GM21737 (cell line): ENCODE data around the gene CDK1.
A peak's percentile ranks its signal among the peaks of the same experiment; 100 is the strongest.

Experiments used
- ATAC-seq: cut with Tn5 transposase; IDR thresholded peaks from one replicate; pipeline ENCODE4 v1.9.1; 2021; ENCODE audit warnings: mild to moderate bottlenecking, moderate library complexity; ENCODE audit not compliant: unreplicated experiment

The CDK1 gene

DNA sequence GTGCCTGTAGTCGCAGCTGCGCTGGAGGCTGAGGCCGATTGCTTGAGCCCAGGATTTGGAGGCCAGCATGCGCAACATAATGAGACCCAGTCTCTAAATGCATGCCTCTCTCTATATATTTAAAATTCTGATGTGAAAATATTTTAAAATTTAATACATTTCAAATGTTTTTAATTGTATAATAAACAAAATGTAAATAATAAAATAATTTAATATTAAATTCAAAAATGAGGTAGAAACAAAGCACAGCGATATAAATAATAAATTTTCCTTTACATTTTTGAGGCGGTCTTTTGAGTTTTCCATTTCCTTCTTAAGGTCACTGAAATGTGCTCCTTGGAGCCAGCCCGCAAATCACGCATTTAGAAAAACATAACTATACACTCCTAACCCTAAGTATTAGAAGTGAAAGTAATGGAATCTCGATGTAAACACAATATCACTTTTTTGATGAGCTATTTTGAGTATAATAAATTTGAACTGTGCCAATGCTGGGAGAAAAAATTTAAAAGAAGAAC lies 523 bp upstream of the CDK1 start:
- peak; percentile 11 for ATAC-seq

DNA sequence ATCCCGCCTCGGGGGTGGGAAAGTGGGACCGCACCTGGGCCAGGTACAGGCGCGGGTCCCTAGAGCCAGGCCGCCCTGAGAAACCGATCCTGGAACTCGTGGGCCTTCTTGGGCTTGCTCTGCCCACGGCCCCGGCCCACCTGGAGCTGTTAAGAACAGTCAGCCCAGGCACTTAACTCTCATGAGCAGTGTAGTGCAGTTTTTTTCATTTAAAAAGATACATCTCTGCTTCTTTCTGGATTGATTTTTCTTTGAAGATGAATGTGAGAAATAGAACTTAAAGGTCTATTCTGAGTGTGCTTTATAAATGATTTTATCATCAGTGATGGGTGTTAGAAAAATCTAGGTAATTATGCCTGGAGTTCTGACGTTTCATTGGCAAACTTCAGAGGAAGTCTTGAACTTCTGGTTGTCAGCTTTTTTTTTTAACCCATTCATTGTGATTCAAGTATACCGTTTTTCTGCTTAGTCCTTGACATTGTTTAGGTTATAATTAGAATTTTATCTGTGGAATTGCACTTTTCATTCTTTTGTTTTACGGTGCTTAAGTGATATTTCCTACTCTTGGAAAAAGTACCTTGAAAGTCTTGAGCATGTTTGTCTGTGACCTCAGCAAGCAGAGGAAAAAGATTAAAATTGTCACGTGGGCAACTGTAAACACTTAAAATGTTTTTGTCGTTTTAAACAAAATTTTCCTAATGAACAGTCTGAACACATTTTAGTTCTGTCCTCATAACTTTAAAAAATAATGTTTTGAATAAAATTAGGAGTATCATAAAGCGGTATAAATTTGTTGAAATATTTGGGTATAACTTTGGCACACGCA lies 906 bp downstream of the CDK1 start:
- no peak for ATAC-seq

DNA sequence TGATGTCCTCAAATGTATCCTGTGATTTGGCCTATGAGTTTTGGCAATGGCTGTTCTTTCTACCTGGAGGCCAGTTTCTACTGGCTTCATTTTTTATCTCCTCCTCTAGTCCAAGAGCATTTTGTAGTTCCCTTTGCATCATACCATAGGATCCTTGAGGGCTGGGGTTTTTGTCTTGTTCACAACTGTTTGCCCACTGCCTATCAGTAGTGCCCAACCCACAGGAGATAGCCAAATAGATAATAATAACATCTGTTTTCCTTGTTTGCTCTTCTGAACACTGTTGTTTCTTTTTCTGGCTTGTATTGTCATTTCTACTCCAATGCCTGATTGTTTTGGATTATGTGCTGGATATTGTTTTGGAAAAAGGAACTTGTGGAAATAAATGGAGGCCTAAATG lies 3.4 kb downstream of the CDK1 start:
- ATAC-seq: no peak

DNA sequence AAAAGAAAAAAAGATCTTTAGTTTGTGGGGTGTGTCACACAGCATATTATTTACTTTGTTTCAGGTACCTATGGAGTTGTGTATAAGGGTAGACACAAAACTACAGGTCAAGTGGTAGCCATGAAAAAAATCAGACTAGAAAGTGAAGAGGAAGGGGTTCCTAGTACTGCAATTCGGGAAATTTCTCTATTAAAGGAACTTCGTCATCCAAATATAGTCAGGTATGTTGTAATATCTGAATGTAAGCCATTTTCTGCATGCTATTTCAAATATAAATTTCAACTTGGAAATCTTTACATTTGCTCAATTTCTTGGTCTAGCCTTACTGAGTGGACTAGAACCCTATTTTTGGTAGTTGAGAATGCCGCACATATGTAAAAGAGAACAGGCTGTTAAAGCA lies 6.4 kb downstream of the CDK1 start:
- ATAC-seq: no peak

DNA sequence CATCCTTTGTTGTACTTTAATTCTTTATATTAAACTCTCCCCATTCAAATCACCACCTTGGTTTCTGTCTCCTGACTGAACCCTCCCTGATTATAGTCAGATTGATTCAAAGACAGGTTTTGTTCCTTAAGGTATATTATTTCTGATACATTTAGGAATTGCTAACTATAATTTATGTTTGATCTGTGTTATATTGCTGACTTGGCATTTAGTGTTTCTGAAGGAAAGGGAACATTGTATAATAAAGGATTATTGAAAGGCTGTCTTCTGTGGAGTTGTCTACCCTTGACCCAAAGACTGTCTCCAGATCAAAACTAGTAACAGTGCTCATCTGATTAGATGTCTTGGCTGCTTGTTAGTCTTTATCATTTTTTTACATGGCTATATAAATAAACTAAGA lies 10.3 kb downstream of the CDK1 start:
- ATAC-seq: no peak

DNA sequence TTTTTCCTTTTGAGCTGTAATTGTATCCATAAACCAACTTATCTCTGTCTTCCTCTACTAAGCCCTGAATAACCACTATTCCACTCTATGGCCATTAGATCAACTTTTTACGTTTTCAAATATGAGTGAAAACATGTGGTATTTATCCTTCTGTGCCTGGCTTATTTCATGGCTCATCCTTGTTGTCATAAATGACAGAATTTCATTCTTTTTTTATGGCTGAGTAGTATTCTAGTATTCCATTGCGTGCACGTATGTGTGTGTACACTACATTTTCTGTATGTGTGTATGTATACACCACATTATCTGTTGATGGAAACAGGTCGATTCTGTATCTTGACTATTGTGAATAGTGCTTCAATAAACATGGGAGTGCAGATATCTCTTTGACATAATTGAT lies 11.1 kb downstream of the CDK1 start:
- ATAC-seq: no peak

DNA sequence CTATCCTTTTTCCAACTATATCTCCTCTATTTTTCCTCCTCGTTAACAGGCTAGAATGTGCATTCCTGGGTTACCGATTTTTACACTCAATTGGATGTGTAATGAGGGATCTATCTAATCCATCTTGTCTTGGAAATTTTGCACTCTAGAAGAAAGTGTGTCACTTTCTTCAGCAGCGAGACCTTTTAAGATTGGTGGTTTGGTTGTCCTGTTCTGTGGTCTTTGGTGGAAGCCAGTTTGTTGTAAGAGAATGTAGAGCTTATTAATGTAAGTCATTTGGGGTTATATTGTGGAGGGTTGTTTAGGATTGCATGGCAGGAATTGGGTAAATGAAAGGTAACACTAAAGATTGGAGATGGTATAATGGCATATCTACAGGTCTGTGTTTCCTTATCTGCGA lies 16.7 kb downstream of the CDK1 start:
- no peak for ATAC-seq

DNA sequence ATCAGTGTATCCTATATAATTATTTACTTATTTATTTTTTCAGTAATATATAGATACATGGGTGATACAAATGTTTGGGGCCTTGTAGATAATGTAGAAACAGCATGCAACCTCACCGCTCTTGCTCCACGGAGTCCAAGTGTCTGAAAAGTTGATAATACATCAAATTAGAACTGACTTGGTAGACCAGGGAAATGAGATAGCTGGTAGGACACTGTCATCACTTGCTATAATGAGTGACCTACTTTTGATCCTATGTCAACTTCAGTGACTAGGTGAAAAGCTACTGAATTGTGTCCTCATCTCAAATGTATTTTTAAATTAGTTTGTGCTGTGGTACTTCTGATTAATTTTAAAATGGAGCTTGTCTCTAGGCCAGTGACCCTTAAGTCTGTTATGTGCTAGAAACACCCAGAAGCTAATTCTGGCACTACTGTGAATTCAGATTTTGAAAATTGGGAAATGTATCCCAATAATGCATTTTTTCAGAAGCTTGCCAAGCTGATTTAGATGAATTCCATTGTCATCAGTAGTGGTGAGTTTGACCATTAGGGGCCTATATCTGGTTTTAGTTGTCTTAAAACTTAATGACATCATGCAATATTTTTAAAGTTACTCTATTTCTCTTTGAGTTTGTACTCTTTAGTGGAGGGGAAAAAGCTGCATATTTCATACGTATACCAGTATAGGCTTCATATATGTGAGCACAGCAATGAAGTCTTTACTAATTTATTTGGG lies 17.4 kb downstream of the CDK1 start:
- no peak for ATAC-seq

DNA sequence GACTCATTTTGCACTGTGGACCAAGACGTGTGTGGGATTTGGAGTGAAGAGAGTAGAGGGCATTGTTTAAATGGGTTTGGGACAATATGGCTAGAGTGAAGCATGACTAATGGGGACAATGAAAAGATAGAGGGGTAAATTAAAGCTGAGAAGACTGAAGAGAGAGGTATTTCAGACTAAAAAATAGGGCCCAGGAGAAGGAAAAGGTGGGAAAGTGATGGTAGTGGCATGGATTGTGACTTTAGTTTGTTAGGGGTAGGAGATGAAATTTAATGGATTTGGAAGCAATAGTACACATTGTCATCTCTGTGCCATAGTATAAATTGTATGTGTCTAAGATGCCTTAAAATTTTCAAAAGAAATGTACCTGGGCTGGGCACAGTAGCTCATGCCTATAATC lies 18.2 kb downstream of the CDK1 start:
- no peak for ATAC-seq

DNA sequence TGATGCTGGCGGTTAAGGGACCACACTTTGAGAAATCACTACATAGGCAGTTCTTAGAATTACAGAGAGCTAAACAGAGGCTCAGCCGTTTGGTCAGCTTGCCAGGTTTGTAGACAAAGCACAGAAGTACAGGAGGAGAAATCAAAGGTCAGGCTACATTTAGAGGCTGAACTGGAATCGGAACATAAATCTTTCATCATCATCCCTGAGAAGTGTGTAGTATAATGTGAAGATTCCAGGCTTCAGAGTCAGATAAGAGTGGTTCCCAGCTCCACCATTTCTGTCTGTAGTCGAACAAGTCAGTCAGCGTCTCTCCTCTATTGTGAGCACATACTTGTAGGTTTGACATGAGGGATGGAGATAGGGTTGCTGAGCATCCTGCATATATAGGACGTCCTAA lies 18.9 kb downstream of the CDK1 start:
- ATAC-seq: no peak

DNA sequence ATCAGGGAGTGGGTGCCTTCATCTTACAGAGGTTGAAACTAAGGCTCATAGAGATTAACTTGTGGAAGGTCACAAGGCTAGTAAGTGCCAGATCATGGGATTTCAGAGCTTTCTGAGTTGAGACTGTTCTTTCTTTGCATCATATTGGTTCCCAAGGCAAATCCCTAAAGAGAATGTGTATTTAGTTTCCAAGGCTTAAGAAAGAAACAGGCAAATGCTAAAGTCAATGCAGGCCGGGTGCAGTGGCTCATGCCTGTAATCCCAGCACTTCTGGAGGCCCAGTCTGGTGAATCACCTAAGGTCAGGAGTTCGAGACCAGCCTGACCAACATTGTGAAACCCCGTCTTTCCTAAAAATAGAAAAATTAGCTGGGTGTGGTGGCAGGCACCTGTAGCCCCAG lies 19.8 kb downstream of the CDK1 start:
- ATAC-seq: no peak

DNA sequence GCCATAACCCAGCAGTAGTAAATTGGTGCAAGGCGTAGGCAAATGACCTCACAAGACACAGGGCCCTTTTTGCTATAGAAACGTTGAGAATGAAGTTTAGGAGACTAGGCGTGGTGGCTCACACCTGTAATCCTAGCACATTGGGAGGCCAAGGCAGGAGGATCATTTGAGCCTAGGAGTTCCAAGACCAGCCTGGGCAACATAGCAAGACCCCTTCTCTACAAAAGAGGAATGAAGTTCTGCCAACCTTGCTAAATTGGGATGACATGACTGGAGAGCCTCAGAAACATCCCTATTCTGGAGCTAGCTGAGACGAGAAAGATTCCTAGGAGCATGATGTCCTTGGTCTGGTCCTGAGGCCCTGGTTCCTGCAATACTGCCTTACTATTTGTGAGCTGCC lies 20.6 kb downstream of the CDK1 start:
- no peak for ATAC-seq

DNA sequence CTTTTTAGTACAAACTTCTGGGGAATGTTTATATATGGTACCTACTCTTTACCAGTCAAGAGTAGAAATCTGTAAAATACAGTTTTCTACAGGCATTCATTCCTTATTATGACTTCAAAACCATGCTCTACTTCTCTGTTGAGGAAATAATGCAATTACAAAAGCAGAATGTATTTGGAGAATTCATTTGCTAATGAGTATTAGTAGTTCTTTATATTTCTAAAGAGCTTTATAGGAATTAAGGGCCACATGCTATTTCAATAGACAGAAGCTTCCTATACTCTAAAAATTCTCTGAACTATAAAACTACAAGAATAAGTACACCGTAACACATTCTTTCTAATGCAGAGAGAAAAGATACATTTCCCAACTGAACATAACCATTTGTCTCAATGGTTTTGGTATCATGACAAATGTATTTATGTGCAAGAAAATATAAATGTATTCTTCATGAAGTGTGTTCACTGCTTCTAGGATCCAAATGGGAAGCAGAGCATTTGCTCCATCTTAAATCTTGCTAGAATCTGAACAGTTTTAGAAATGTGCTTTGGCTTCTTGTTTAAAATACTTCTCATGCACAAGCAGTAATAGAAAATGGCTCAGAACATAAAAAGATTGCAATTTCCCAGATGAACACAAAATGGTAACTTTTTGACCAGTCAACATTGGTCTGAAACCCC lies 21.8 kb downstream of the CDK1 start:
- ATAC-seq: no peak

DNA sequence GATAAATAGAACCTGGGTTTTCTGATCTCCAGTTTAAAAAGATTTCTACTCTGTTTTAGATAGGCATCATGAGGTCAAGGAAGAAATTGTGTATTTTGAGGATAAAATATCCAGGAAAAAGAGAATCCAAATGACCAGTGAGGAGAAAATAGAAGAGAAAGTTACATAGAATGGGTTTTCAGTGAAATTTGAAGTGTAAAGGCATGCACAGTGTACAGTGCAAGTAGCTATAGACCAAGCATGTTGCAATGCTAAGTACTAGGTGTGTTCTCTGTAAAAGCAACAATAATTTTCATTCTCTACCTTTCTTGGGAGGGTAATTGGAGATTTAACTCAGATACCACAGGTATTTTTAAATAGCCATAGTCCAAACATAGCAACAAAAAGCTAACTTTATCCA lies 22.6 kb downstream of the CDK1 start:
- no peak for ATAC-seq

DNA sequence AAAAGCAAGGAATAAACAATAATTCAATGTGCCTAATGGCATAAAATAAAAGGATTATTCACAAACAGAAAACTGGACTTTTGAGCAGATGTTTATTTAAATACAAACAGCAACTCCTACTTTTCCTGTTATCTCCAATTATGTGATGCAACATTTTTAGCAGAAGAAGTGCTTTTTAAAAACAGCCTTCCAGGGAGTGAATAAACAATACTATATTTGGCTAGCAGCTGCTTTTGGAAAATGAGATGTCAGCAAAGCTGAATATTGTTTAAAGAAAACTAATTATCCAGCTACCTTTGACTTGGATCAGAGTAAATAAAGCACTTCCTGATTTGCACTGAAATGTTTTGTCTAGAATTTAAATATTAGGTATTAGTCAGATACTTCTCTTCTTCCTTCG lies 23.2 kb downstream of the CDK1 start:
- ATAC-seq: no peak

DNA sequence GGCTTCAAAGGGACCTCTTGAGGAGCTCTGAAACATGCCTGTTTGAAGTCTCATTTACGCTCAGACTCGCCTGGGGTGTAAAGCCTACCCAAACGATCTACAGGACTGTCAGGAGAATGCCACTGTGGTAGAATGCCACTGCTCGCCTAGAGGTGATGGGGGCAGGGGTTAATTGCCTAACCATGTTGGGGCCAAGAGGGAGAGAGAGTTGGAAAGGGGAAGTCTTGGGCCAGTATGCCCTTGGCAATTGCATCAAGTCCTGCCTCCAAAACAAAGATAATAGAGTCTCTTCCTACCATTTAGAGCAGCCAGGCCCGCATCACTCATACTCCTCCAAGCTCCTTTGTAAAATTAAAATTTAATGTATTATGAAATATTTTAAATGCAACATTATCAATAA lies 25.2 kb downstream of the CDK1 start:
- no peak for ATAC-seq

DNA sequence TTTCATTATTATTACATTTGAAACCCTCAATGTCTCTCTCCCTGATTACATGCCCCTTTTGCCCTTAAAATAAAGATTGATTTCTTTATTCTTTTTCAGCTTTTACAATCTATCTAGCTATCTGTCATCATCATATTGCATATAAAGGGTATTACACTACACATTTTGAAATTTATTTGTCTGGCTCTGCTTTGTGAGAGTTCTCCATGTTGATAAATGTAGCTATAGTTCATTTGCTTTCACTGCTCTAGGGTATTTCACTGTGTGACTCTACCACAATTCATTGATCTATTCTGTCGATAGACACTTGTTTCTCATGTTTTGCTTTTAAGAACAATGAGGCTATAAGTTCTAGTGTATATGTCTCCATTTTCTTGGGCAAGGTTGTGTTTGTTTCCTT lies 25.6 kb downstream of the CDK1 start:
- ATAC-seq: no peak

DNA sequence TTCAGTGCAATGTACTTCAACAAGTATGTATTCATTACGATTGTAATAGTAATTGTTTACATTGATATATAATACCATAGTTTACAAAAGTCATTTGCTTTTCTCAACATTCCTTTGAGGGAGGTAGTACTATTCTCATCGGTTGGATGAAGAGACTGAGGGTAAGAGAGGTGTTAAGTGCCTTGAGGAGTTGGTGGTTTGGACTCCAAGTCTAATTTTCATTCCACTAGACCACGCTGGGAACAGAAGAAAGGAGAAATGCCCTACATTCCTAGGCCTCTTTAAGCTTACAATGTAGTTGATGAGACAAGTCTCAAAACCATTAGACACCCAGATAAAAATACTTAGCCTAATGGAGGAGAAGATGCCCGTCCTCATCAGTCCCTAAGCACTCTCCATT lies 28.6 kb downstream of the CDK1 start:
- ATAC-seq: no peak

DNA sequence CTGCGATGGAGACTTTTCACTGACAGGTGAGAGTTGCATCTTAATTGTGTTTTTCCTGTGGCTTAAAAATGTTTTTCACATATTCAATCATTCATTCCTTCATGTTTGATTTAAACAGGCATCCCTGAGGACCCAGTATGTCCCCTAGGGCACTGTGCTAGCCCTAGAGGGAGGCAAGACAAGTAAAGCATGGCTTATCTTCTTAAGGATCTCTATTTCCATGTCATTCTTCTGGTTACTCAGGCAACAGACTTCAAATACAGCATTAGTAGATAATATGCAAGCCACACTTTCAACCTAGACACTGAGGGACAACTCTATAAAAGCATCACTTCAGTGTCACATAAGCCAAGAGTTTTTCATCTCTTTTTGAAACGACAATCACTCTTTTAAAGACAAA lies 29.2 kb downstream of the CDK1 start:
- no peak for ATAC-seq

DNA sequence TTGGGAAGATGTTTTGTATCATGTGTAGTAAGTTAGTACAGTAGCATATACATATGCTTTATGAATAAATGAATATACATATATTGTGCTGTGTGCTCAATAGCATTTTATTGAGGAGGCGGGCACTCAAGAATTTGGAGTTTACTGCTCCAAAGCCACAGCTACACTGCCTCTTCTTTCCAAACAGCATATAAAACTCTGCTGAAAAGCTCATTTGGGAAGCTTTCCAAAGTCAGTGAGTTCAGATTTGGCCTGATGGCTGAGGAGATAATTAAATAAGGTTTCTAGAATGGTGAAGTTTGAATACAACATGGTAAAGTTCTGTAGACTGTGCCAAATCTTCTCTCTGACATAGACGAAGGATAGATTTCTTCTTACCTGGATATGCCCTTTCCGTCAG lies 29.8 kb downstream of the CDK1 start:
- no peak for ATAC-seq

DNA sequence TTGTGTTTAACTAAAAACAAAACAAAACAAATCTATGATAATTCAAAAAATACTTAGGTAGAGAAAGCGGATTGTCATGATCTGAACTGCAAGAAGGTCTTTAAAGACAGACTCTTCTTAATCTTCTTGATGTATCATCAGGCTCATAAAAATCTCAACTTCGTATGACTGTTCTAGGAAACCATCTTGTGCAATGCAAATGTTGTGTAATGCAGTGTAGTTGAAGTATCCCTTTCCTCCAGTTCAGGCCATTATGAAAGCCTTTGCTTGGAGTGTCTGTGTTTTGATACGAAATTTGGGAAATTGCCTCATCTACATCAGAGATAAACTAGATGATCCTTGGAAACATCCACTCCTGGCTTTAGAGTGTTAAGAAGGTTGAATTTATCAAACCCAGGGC lies 30.9 kb downstream of the CDK1 start:
- ATAC-seq: no peak
